GM19468 (cell line): ENCODE measurements around the gene NAPEPLD.
"Not testable (repeated sequence)": the region's sequence is repeated elsewhere in the genome, so short reads cannot be mapped to it uniquely, and the experiment has no call there.

Experiments
- ATAC-seq: cut with Tn5 transposase; IDR thresholded peaks from one replicate; pipeline ENCODE4 v1.9.1; 2021; ENCODE audit warnings: mild to moderate bottlenecking, moderate library complexity, moderate number of reproducible peaks; ENCODE audit not compliant: unreplicated experiment; ENCODE audit errors: extremely low read depth

NAPEPLD gene

GRCh38 chr7:103116991-103117390 lies 31.9 kb downstream of the NAPEPLD start:
- ATAC-seq = no peak

GRCh38 chr7:103116511-103116910 lies 32.4 kb downstream of the NAPEPLD start:
- no peak for ATAC-seq

- ATAC-seq = no peak
Observed at GRCh38 chr7:103115771-103116170, 33.1 kb downstream of the NAPEPLD start.

GRCh38 chr7:103114576-103115008 lies 34.3 kb downstream of the NAPEPLD start:
- no peak for ATAC-seq

GRCh38 chr7:103113164-103113563 lies 35.7 kb downstream of the NAPEPLD start:
- no peak for ATAC-seq

GRCh38 chr7:103106703-103107070 lies 42.2 kb downstream of the NAPEPLD start:
- not testable (repeated sequence) for ATAC-seq

GRCh38 chr7:103106005-103106702 lies 42.7 kb downstream of the NAPEPLD start:
- ATAC-seq = no peak

GRCh38 chr7:103101543-103101942 lies 47.4 kb downstream of the NAPEPLD start:
- no peak for ATAC-seq

- ATAC-seq = no peak
Observed at GRCh38 chr7:103100348-103100747, 48.6 kb downstream of the NAPEPLD start.

GRCh38 chr7:103097041-103097440 lies 51.9 kb downstream of the NAPEPLD start:
- ATAC-seq = no peak

GRCh38 chr7:103095558-103095957 lies 53.3 kb downstream of the NAPEPLD start:
- not testable (repeated sequence) for ATAC-seq

GRCh38 chr7:103094102-103094501 lies 54.8 kb downstream of the NAPEPLD start:
- no peak for ATAC-seq

GRCh38 chr7:103093429-103093828 lies 55.5 kb downstream of the NAPEPLD start:
- no peak for ATAC-seq

- not testable (repeated sequence) for ATAC-seq
Observed at GRCh38 chr7:103092321-103092720, 56.6 kb downstream of the NAPEPLD start.

- no peak for ATAC-seq
Observed at GRCh38 chr7:103083210-103083609, 65.7 kb downstream of the NAPEPLD start.

- ATAC-seq = no peak
Observed at GRCh38 chr7:103082497-103082896, 66.4 kb downstream of the NAPEPLD start.

GRCh38 chr7:103080923-103081322 lies 68.0 kb downstream of the NAPEPLD start:
- ATAC-seq = no peak

- ATAC-seq = no peak
Observed at GRCh38 chr7:103079836-103080235, 69.1 kb downstream of the NAPEPLD start.

GRCh38 chr7:103078226-103078625 lies 70.7 kb downstream of the NAPEPLD start:
- ATAC-seq = not testable (repeated sequence)

GRCh38 chr7:103077318-103077717 lies 71.6 kb downstream of the NAPEPLD start:
- ATAC-seq = no peak

- ATAC-seq = no peak
Observed at GRCh38 chr7:103076764-103077163, 72.1 kb downstream of the NAPEPLD start.

GRCh38 chr7:103075337-103075918 lies 73.5 kb downstream of the NAPEPLD start:
- no peak for ATAC-seq
